NCI-H1930 (cell line): ENCODE results near the gene SLC25A48.
A peak's percentile ranks its signal among the peaks of the same experiment; 100 is the strongest.

ENCODE experiments used
- DNase-seq, 2 experiments: peaks; one replicate each; lab custom pipeline; 2025; lab: John Stamatoyannopoulos, UW

Gene SLC25A48

GRCh38 chr5:135881819-135882218 lies 47.4 kb downstream of the SLC25A48 start:
- DNase-seq = no peak

GRCh38 chr5:135883026-135883425 lies 48.6 kb downstream of the SLC25A48 start:
- DNase-seq = no peak

GRCh38 chr5:135883441-135883840 lies 49.0 kb downstream of the SLC25A48 start:
- DNase-seq = no peak

GRCh38 chr5:135885031-135885430 lies 50.6 kb downstream of the SLC25A48 start:
- no peak for DNase-seq

- DNase-seq = no peak
Observed at GRCh38 chr5:135886136-135886535, 51.7 kb downstream of the SLC25A48 start.

- DNase-seq = peak in 1 of 2 experiments; percentile 26
Observed at GRCh38 chr5:135887447-135887864, 53.0 kb downstream of the SLC25A48 start.

- DNase-seq = no peak
Observed at GRCh38 chr5:135887881-135888614, 53.6 kb downstream of the SLC25A48 start.

- no peak for DNase-seq
Observed at GRCh38 chr5:135890296-135890695, 55.8 kb downstream of the SLC25A48 start.

GRCh38 chr5:135890867-135891266 lies 56.4 kb downstream of the SLC25A48 start:
- DNase-seq = no peak

- DNase-seq = no peak
Observed at GRCh38 chr5:135891268-135891667, 56.8 kb downstream of the SLC25A48 start.

GRCh38 chr5:135891791-135892190 lies 57.3 kb downstream of the SLC25A48 start:
- DNase-seq = no peak

- DNase-seq = no peak
Observed at GRCh38 chr5:135894276-135894675, 59.8 kb downstream of the SLC25A48 start.

GRCh38 chr5:135894789-135895188 lies 60.3 kb downstream of the SLC25A48 start:
- DNase-seq = no peak

- no peak for DNase-seq
Observed at GRCh38 chr5:135895474-135896006, 61.1 kb downstream of the SLC25A48 start, which contains the start of gene IL9. Gene IL9 (minus strand): TSS chr5:135895841. CDS start chr5:135895816, 25 bp downstream.

- no peak for DNase-seq
Observed at GRCh38 chr5:135898651-135899050, 64.2 kb downstream of the SLC25A48 start.

- no peak for DNase-seq
Observed at GRCh38 chr5:135900276-135900675, 65.8 kb downstream of the SLC25A48 start.

GRCh38 chr5:135901633-135902032 lies 67.2 kb downstream of the SLC25A48 start:
- DNase-seq = no peak

- no peak for DNase-seq
Observed at GRCh38 chr5:135905144-135905543, 70.7 kb downstream of the SLC25A48 start.

- no peak for DNase-seq
Observed at GRCh38 chr5:135913713-135914626, 79.5 kb downstream of the SLC25A48 start.

GRCh38 chr5:135915466-135916001 lies 81.1 kb downstream of the SLC25A48 start:
- DNase-seq = no peak

- DNase-seq = no peak
Observed at GRCh38 chr5:135916638-135917263, 82.3 kb downstream of the SLC25A48 start.

- no peak for DNase-seq
Observed at GRCh38 chr5:135920199-135920598, 85.7 kb downstream of the SLC25A48 start.
